ENCODE measurements around the gene PLS1. TPM values are rescaled to one million over a fixed set of nuclear protein-coding genes. Genes with fewer than 3 reads are reported as not detected.
A peak's percentile ranks its signal among the peaks of the same experiment; 100 is the strongest.

PLS1 gene
- total and polyA plus RNA-seq, 2 of the 8 experiments (the other 6 are each of a cell fraction or from before 2014, with no cell fraction given), result 18.7 to 44.7 TPM

DNA sequence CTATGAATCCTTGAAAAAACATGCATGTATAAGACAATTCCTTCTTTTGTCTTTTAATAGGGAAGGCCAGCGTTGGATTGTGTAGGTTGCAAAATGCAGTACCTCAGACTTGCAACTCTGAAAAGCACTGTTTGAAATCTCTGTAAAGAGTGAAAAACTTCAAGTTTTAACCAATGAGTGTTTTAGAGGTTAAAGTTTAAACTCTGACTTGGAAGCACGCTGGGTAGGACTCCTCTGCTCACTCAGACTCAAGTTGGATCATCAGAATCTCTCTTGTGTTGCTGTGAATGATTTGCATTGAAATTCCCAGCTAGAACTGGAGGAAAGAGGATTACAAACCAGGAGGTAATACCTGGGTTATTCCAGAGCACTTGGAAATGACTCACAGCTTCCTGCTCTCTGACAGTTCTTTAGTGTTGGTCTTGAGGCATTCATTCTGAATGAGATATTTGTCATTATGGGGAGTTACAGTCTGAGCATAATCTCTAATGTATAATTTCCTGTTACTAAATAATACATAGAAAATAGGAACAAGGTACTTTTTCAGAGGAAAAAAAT is 49.1 kb downstream of the PLS1 start:
- FAIRE-seq, result peak; percentile 68
- DNase-seq (ENCODE audit: low read depth in 1 of 2, low spot score in 2 of 2), result no peak
- Histone ChIP-seq H3K23me2 (ENCODE audit: low read depth, low read length) (no peaks in the 10 kb centered on the region), H2AK5ac (ENCODE audit: low read depth, low read length) (no peak overlapping the region), H3K14ac (ENCODE audit: insufficient read length) (no peak overlapping the region), H2BK20ac (ENCODE audit: low read length) (no peak overlapping the region), H2AFZ (ENCODE audit: low read length) (no peak overlapping the region), H3K79me2 (ENCODE audit: control insufficient read depth in 1 of 2, insufficient read depth in 2 of 2, low read length in 2 of 2) (no peaks in the 10 kb centered on the region), H3K4me1 (replicated peaks in 1 of 4; ENCODE audit: control insufficient read depth in 3 of 4, insufficient read depth in 4 of 4, low read length in 3 of 4) (peaks cover 0 to 5% (median 1%) of the 10 kb centered on the region in 4 experiments; a peak in 2 of 7 replicates), H3K36me3 (ENCODE audit: control insufficient read depth in 2 of 4, insufficient read depth in 4 of 4, low read length in 3 of 4) (no peaks in the 10 kb centered on the region), H4K8ac (ENCODE audit: extremely low read depth, insufficient read depth, low read length) (no peak overlapping the region), H3K4me3 (ENCODE audit: extremely low read depth in 1 of 4, insufficient read depth in 2 of 4, low read depth in 3 of 4, low read length in 4 of 4) (no peak overlapping the region), H3K4me2 (ENCODE audit: insufficient read depth in 1 of 2, low read depth in 2 of 2, low read length in 2 of 2) (no peak overlapping the region), H3K4ac (replicated peaks; ENCODE audit: insufficient read length, low read depth, low read length) (no peak overlapping the region), H2BK5ac (ENCODE audit: low read depth, low read length) (no peak overlapping the region), H4K5ac (ENCODE audit: insufficient read length, low read depth, low read length) (no peak overlapping the region), H3K9me3 (ENCODE audit: insufficient read depth in 2 of 2, low read depth in 1 of 2, low read length in 1 of 2) (no peaks in the 10 kb centered on the region), H3K23ac (ENCODE audit: insufficient read length) (no peak overlapping the region), H4K91ac (replicated peaks; ENCODE audit: insufficient read length, low read length) (no peak overlapping the region), H2BK12ac (ENCODE audit: low read depth, low read length) (0 out of 2 replicates have a peak overlapping the region, but pooled peaks have one; percentile 54), H2BK120ac (replicated peaks; ENCODE audit: low read depth, low read length) (no peak overlapping the region), H3K27ac (ENCODE audit: low read depth, low read length) (no peak overlapping the region), H4K20me1 (replicated peaks in 1 of 2; ENCODE audit: control insufficient read depth in 1 of 2, insufficient read depth in 2 of 2, low read length in 2 of 2) (no peaks in the 10 kb centered on the region), H3K18ac (ENCODE audit: extremely low read depth, low read length) (no peak overlapping the region), H3K79me1 (ENCODE audit: low read depth, low read length) (0 out of 2 replicates have a peak, but pooled peaks cover 2% of the 10 kb centered on the region), H3K56ac (replicated peaks; ENCODE audit: insufficient read length, low read depth, low read length) (no peak overlapping the region), H2BK15ac (ENCODE audit: low read length) (no peak overlapping the region), H3K9ac (replicated peaks in 1 of 4; ENCODE audit: extremely low read depth in 1 of 4, low read depth in 3 of 4, low read length in 3 of 4) (no peak overlapping the region; a peak in 1 of 7 replicates), H3K27me3 (replicated peaks in 1 of 4; ENCODE audit: control insufficient read depth in 3 of 4, extremely low read depth in 1 of 4, insufficient read depth in 3 of 4, low read length in 3 of 4) (no peaks in the 10 kb centered on the region)
- ChIA-PET CTCF (ENCODE audit: partially characterized antibody) (interaction anchor here (2.0 kb wide), 1 partner anchor 17 kb away, joined by 8 read pairs; no protein-coding TSS in a partner anchor), POLR2A (ENCODE audit: partially characterized antibody) (no interaction called here)
- WGBS, 2 experiments (ENCODE audit: extremely low coverage in 1 of 2, insufficient coverage in 1 of 2, insufficient read length in 1 of 2, insufficient replicate concordance in 2 of 2, low coverage in 1 of 2, low lambda C conversion rate in 2 of 2, missing lambda C conversion rate in 1 of 2), result 53% methylated on average over 2 of the region's 2 CpGs; no CpG with 5 or more reads in 1 of the 2 experiments
